Measurements from ENCODE around the gene SPAG4. TPM values are rescaled to one million over a fixed set of nuclear protein-coding genes. Genes with fewer than 3 reads are reported as not detected.

SPAG4 gene
- total RNA-seq, 1 donor from 2014 or later = 1.9 TPM

- H3K27ac Mint-ChIP-seq (ENCODE audit: unreplicated experiment) = peak overlapping the region; percentile 10
- peaks cover 11% of the 10 kb centered on the region for H3K4me1 Mint-ChIP-seq (ENCODE audit: unreplicated experiment)
Observed at GRCh38 chr20:35640724-35641123, 25.1 kb downstream of the SPAG4 start.

GRCh38 chr20:35641743-35642142, 26.1 kb downstream of the SPAG4 start:
- peaks cover 2% of the 10 kb centered on the region for H3K36me3 Mint-ChIP-seq (ENCODE audit: unreplicated experiment)
- H3K4me3 Mint-ChIP-seq (ENCODE audit: unreplicated experiment) = no peak overlapping the region
- H3K27me3 Mint-ChIP-seq (ENCODE audit: unreplicated experiment) = no peaks in the 10 kb centered on the region
- TF ChIP-seq CTCF (IDR thresholded peaks at IDR 0.05) = no peak
- H3K9me3 Mint-ChIP-seq (ENCODE audit: unreplicated experiment) = no peaks in the 10 kb centered on the region
- no peak for DNase-seq (ENCODE audit: extremely low spot score, unreplicated experiment)
- H3K4me1 Mint-ChIP-seq (ENCODE audit: unreplicated experiment) = peaks cover 4% of the 10 kb centered on the region
- H3K27ac Mint-ChIP-seq (ENCODE audit: unreplicated experiment) = no peak overlapping the region

More at GRCh38 chr20:35640724-35641123, 25.1 kb downstream of the SPAG4 start:
- TF ChIP-seq CTCF (IDR thresholded peaks at IDR 0.05) = no peak
- Mint-ChIP-seq H3K9me3 (ENCODE audit: unreplicated experiment) (no peaks in the 10 kb centered on the region), H3K36me3 (ENCODE audit: unreplicated experiment) (peaks cover 2% of the 10 kb centered on the region), H3K4me3 (ENCODE audit: unreplicated experiment) (no peak overlapping the region), H3K27me3 (ENCODE audit: unreplicated experiment) (no peaks in the 10 kb centered on the region)
- DNase-seq (ENCODE audit: extremely low spot score, unreplicated experiment) = no peak

GRCh38 chr20:35643045-35643444, 27.4 kb downstream of the SPAG4 start:
- peaks cover 2% of the 10 kb centered on the region for H3K36me3 Mint-ChIP-seq (ENCODE audit: unreplicated experiment)
- no peak overlapping the region for H3K27ac Mint-ChIP-seq (ENCODE audit: unreplicated experiment)
- no peaks in the 10 kb centered on the region for H3K27me3 Mint-ChIP-seq (ENCODE audit: unreplicated experiment)
- no peak overlapping the region for H3K4me3 Mint-ChIP-seq (ENCODE audit: unreplicated experiment)
- peaks cover 4% of the 10 kb centered on the region for H3K4me1 Mint-ChIP-seq (ENCODE audit: unreplicated experiment)
- H3K9me3 Mint-ChIP-seq (ENCODE audit: unreplicated experiment) = no peaks in the 10 kb centered on the region
- no peak for TF ChIP-seq CTCF (IDR thresholded peaks at IDR 0.05)
- no peak for DNase-seq (ENCODE audit: extremely low spot score, unreplicated experiment)

- DNase-seq (ENCODE audit: extremely low spot score, unreplicated experiment) = no peak
- no peak overlapping the region for H3K4me3 Mint-ChIP-seq (ENCODE audit: unreplicated experiment)
- TF ChIP-seq CTCF (IDR thresholded peaks at IDR 0.05) = no peak
- peaks cover 9% of the 10 kb centered on the region for H3K36me3 Mint-ChIP-seq (ENCODE audit: unreplicated experiment)
- H3K27ac Mint-ChIP-seq (ENCODE audit: unreplicated experiment) = no peak overlapping the region
- no peaks in the 10 kb centered on the region for H3K9me3 Mint-ChIP-seq (ENCODE audit: unreplicated experiment)
- H3K4me1 Mint-ChIP-seq (ENCODE audit: unreplicated experiment) = peaks cover 7% of the 10 kb centered on the region
- no peaks in the 10 kb centered on the region for H3K27me3 Mint-ChIP-seq (ENCODE audit: unreplicated experiment)
Observed at GRCh38 chr20:35644806-35645205, 29.2 kb downstream of the SPAG4 start.

GRCh38 chr20:35648836-35649235, 33.2 kb downstream of the SPAG4 start:
- no peak for TF ChIP-seq CTCF (IDR thresholded peaks at IDR 0.05)
- DNase-seq (ENCODE audit: extremely low spot score, unreplicated experiment) = no peak
- Mint-ChIP-seq H3K27me3 (ENCODE audit: unreplicated experiment) (no peaks in the 10 kb centered on the region), H3K36me3 (ENCODE audit: unreplicated experiment) (peaks cover 9% of the 10 kb centered on the region), H3K4me1 (ENCODE audit: unreplicated experiment) (peaks cover 7% of the 10 kb centered on the region), H3K9me3 (ENCODE audit: unreplicated experiment) (no peaks in the 10 kb centered on the region), H3K27ac (ENCODE audit: unreplicated experiment) (no peak overlapping the region), H3K4me3 (ENCODE audit: unreplicated experiment) (no peak overlapping the region)

All from osteocyte (in vitro differentiated cells).